Astrocyte of the cerebellum (primary cell): ENCODE data around the gene VPS26A.

Experiments used
- DNase-seq: peaks from one replicate; pipeline ENCODE4 v3.0.0-alpha.2; 2011; ENCODE audit warnings: low read depth
- H3K4me3 ChIP-seq: 2 replicates; pipeline ENCODE4 v1.5.1; 2011; ENCODE audit warnings: mild to moderate bottlenecking, low read depth, low read length, moderate library complexity
- in situ Hi-C: cut with HindIII; loops from 2 replicates; pipeline ENCODE4 v1.10.0; 2017; ENCODE audit warnings: low sequenced_read_pairs
- TF ChIP-seq, protein P1 (sequence below): IDR thresholded peaks from 2 replicates; pipeline ENCODE4 v1.5.1; 2012; ENCODE audit warnings: low read length, low read depth, moderate library complexity, mild to moderate bottlenecking; ENCODE audit errors: missing control alignments

The VPS26A gene

DNA sequence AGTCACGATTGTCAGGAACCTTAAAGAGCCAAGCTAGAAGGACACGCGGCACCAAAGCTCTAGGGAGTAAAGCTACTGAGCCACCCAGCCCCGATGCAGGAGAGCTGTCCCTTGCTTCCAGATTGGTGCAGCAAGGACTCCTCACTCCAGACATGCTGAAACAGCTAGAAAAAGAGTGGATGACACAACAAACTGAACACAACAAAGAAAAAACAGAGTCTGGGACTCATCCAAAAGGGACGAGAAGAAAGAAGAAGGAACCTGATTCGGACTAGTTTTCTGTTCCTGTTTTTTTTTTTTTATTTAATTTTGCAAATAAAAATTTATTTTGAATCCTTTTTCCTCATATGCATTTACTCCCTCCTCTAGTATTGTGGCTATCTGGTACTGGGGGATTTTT lies 84.8 kb downstream of the VPS26A start:
- no peak overlapping the region for H3K4me3 ChIP-seq
- no peak for DNase-seq
- TF ChIP-seq, protein P1, sequence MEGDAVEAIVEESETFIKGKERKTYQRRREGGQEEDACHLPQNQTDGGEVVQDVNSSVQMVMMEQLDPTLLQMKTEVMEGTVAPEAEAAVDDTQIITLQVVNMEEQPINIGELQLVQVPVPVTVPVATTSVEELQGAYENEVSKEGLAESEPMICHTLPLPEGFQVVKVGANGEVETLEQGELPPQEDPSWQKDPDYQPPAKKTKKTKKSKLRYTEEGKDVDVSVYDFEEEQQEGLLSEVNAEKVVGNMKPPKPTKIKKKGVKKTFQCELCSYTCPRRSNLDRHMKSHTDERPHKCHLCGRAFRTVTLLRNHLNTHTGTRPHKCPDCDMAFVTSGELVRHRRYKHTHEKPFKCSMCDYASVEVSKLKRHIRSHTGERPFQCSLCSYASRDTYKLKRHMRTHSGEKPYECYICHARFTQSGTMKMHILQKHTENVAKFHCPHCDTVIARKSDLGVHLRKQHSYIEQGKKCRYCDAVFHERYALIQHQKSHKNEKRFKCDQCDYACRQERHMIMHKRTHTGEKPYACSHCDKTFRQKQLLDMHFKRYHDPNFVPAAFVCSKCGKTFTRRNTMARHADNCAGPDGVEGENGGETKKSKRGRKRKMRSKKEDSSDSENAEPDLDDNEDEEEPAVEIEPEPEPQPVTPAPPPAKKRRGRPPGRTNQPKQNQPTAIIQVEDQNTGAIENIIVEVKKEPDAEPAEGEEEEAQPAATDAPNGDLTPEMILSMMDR, result no peak
- in situ Hi-C loops, result no loop called here

DNA sequence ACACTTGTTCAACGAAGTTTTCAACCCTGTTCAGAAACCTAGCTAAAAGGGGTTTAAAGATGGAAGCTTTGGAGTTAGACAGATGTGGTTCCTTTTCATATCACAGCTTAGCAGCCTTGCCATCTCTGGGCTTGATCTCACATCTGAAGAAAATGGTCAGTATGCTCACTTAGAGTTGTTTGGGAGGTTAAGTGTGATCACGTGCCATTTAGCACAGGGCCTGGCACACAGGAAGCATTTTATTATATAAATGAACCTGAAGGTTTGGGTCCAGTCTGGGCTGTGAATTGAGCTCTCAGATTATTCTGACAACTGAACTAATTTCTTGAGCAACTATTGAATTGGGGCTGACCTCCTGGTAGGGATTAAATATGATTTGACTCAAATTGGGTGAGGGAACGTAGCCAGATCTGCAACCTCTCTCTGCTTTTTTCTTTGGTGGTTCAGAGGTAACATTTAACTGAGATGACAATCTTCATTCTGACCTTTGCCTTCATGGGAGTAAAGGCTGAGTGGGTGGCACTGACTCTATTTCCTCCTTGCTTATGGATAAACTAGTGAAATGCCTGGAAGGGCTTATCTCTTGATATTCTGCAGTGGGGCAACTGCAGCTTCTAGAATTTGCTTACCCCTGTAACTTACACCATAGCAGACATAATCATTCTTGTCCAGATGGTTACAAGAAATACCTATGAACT lies 86.0 kb downstream of the VPS26A start:
- TF ChIP-seq, protein P1, result no peak
- in situ Hi-C loops, result no loop called here
- no peak overlapping the region for H3K4me3 ChIP-seq
- DNase-seq, result no peak

DNA sequence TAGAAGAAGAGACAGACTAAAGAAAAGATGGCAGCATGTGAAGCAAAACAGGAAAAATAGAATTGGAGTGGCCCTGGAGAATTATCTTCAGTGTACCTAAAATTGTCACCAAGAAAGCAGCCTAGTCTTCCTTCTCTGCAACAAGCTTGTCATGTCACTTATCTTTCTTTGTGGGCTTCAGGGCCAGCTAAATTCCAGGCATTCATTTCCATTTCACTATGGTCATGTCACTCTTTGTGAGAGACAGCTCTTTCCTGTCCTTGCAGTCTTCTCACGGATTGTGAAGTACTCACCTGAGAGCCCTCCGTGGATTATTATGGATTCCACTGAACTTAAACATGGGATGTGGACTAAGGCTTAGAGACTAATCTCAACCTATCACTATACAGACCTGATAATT lies 87.1 kb downstream of the VPS26A start:
- in situ Hi-C loops, result no loop called here
- H3K4me3 ChIP-seq, result no peak overlapping the region
- DNase-seq, result no peak
- TF ChIP-seq, protein P1, result no peak

DNA sequence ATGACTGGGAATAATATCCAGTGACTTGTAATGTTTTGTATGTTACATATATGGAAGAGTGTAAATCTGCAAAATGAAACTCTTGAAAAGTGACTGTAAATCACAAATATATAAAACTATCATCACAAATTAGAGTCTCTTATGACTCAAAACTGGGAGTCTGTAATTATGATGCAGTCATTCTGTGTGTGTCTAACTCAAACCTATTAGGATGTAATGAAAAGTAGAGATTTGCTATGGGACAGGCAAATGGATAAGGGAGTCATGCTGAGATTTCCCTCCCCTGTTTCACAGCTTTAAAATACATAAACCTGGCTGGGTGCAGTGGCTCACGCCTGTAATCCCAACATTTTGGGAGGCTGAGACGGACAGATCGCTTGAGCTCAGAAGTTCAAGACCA lies 87.5 kb downstream of the VPS26A start:
- H3K4me3 ChIP-seq, result no peak overlapping the region
- in situ Hi-C loops, result no loop called here
- TF ChIP-seq, protein P1, result no peak
- DNase-seq, result no peak

DNA sequence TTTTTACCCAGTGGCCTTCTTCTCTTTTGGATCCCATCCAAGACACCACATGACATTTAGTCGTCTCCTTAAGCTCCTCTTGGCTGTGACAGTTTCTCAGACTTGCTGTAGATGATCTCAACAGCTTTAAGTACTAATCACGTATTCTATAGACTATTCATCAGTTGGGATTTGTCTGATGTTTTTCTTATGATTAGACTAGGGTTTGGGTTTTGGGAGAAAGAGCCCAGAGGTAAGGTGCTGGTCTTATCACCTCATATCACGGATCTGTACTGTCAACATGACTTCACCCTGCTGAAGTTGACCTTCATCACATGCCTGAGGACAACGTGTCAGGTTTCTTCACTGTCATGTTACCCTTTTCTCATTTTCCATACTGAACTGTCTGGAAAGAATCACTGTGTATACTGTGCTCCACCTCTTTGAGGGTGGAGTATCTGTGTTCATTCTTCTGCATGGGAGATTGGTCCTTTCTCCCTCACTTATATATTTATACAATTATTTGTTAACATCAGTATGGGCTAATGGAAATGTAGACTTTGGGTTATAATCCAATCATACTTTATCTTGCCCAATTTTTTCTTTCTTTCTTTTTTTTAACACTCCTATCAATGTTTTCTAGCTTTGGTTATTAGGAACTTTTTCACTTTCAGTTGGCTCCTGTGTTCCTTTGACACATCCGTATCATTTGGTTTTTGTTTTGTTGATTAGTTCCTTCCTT lies 89.8 kb downstream of the VPS26A start:
- in situ Hi-C loops, result no loop called here
- TF ChIP-seq, protein P1, result no peak
- H3K4me3 ChIP-seq, result no peak overlapping the region
- DNase-seq, result no peak

DNA sequence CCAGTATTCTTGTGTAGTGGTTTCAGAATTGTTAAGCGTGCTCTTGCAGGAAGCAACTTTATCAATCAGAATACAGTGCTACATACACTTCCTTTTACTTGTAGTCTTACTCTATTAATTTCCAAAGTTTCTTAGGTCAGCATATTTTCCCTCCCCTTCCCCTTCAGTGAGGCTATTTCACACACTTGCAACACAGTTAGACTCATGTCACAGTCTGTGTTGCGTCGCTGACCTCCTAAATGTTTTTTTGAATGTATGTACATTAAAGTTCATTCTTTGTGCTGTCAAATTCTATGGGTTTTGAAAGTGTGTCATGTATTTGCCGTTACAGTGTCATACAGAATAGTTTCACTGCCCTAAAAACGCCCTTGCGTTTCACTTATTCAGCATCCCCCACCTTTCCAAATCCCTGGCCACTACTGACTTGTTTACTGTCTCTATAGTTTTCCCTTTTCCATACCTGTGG lies 90.7 kb downstream of the VPS26A start:
- no peak overlapping the region for H3K4me3 ChIP-seq
- in situ Hi-C loops, result no loop called here
- TF ChIP-seq, protein P1, result no peak
- DNase-seq, result no peak
